HepG2 (cell line): ENCODE data around the gene DUSP9. TPM values are rescaled to one million over a fixed set of nuclear protein-coding genes. Genes with fewer than 3 reads are reported as not detected.

ENCODE experiments used
- ARID5B ChIP-seq: IDR thresholded peaks from 2 replicates; pipeline ENCODE4 v1.4.0; 2020; ENCODE audit warnings: mild to moderate bottlenecking, missing genetic modification reagents
- KDM3A ChIP-seq: IDR thresholded peaks from 2 replicates; pipeline ENCODE4 v1.6.1; 2018; ENCODE audit warnings: low read depth, missing compliant biosample characterization
- NFRKB ChIP-seq: fragments of 450-650 bp; IDR thresholded peaks from 2 replicates; pipeline ENCODE4 v1.6.1; 2017
- PAX8 ChIP-seq: sonication (generic); formaldehyde crosslinking; IDR thresholded peaks from 2 replicates; pipeline ENCODE4 v1.8.0; 2022; ENCODE audit warnings: mild to moderate bottlenecking, missing genetic modification reagents, borderline replicate concordance
- PCBP2 ChIP-seq: fragments of 200-400 bp; formaldehyde crosslinking; optimal IDR thresholded peaks from 2 replicates; pipeline ENCODE3; 2018; ENCODE audit warnings: low read length, low read depth; ENCODE audit not compliant: poor library complexity, severe bottlenecking
- POGK ChIP-seq: sonication (generic); formaldehyde crosslinking; conservative IDR thresholded peaks from 2 replicates; pipeline ENCODE4 v1.8.0; 2022; ENCODE audit warnings: mild to moderate bottlenecking, moderate library complexity, missing genetic modification reagents
- SNAPC2 ChIP-seq: sonication (generic); formaldehyde crosslinking; IDR thresholded peaks from 2 replicates; pipeline ENCODE4 v1.8.1; 2022; ENCODE audit warnings: mild to moderate bottlenecking, missing genetic modification reagents
- TRIM22 ChIP-seq: fragments of 450-650 bp; IDR thresholded peaks from 2 replicates; pipeline ENCODE4 v1.6.1; 2017
- UBTF ChIP-seq: sonication (generic); formaldehyde crosslinking; IDR thresholded peaks from 2 replicates; pipeline ENCODE4 v1.4.0; 2020; ENCODE audit warnings: mild to moderate bottlenecking, missing genetic modification reagents
- ZNF24 ChIP-seq: fragments of 450-650 bp; IDR thresholded peaks from 2 replicates; pipeline ENCODE4 v1.6.1; 2017; ENCODE audit warnings: antibody characterized with exemption, mild to moderate bottlenecking
- ZNF609 ChIP-seq: sonication (generic); formaldehyde crosslinking; IDR thresholded peaks from 2 replicates; pipeline ENCODE4 v1.4.0; 2020; ENCODE audit warnings: mild to moderate bottlenecking, missing genetic modification reagents, borderline replicate concordance
- polyA plus RNA-seq, 8 experiments: library from polyadenylated mRNA; depleted of rRNA in 3 of 8; stranded (reverse) in 7 of 8; unstranded in 1 of 8; fragments of >200 nt; fragmentation: Illumina TruSeq in 4 of 8; extraction: Trizol in 4 of 8; gene quantifications; 2 replicates each; pipeline versions ENCODE4 v1.2.1 to v1.2.3, GENCODE V29; 2011 to 2016; ENCODE audit warnings: low read depth in 4 of 8, missing spikeins in 1 of 8, mixed read lengths in 1 of 8; ENCODE audit not compliant: insufficient read depth in 1 of 8
- total RNA-seq, 5 experiments: library from RNA; depleted of rRNA; stranded (reverse); fragments of >200 nt; fragmentation: Illumina TruSeq; extraction: Trizol; gene quantifications; 2 replicates each; pipeline ENCODE4 v1.2.3, GENCODE V29; 2016; ENCODE audit warnings: low read depth in 1 of 5

DUSP9 gene
- total and polyA plus RNA-seq, 2 of the 13 experiments (the other 11 are each of a cell fraction or from before 2014, with no cell fraction given) = 235 to 435 TPM

GRCh38 chrX:153626863-153627674 lies 19.9 kb upstream of the DUSP9 start (continued):
- TF ChIP-seq TRIM22 (no peak), KDM3A (no peak; the same call in 1 of the 2 replicates), NFRKB (no peak), PCBP2 (no peak), UBTF (CRISPR knock-in tag) (peak; percentile 7; the same call in 1 of the 2 replicates), SNAPC2 (CRISPR knock-in tag) (no peak), ZNF609 (peak; percentile 25; the same call in 1 of the 2 replicates), POGK (CRISPR knock-in tag) (peak; percentile 64; the same call in 1 of the 2 replicates), ZNF24 (no peak), ARID5B (CRISPR knock-in tag) (peak; percentile 67), PAX8 (CRISPR knock-in tag) (no peak)
